H9 (cell line): ENCODE results near the gene SV2A. TPM values are rescaled to one million over a fixed set of nuclear protein-coding genes. Genes with fewer than 3 reads are reported as not detected.

Experiments
- DNase-seq: peaks from one replicate; pipeline ENCODE4 v3.0.0-alpha.2; 2017
- H2AFZ ChIP-seq: one replicate; pipeline ENCODE4 v1.6.1; 2013; ENCODE audit warnings: mild to moderate bottlenecking, low read length, control low read depth, moderate library complexity
- H2AK5ac ChIP-seq: 2 replicates; pipeline ENCODE4 v1.6.1; 2013; ENCODE audit warnings: low read length, control low read depth, mixed read lengths; ENCODE audit not compliant: insufficient read length
- H2BK120ac ChIP-seq: one replicate; pipeline ENCODE4 v1.6.1; 2013; ENCODE audit warnings: low read depth, mild to moderate bottlenecking, low read length, control low read depth, inconsistent platforms; ENCODE audit not compliant: poor library complexity, severe bottlenecking
- H2BK12ac ChIP-seq: 2 replicates; pipeline ENCODE4 v1.6.1; 2013; ENCODE audit warnings: low read length, control low read depth, mixed read lengths, low read depth; ENCODE audit not compliant: insufficient read length
- H2BK15ac ChIP-seq: 2 replicates; pipeline ENCODE4 v1.6.1; 2013; ENCODE audit warnings: low read depth, low read length, control low read depth
- H2BK20ac ChIP-seq: one replicate; pipeline ENCODE4 v1.6.1; 2013; ENCODE audit warnings: low read depth, mild to moderate bottlenecking, low read length, control low read depth, inconsistent platforms; ENCODE audit not compliant: poor library complexity, severe bottlenecking
- H2BK5ac ChIP-seq: 2 replicates; pipeline ENCODE4 v1.6.1; 2013; ENCODE audit warnings: low read length, control low read depth, mixed read lengths; ENCODE audit not compliant: insufficient read length
- H3K14ac ChIP-seq: 2 replicates; pipeline ENCODE4 v1.6.1; 2013; ENCODE audit warnings: low read length, control low read depth; ENCODE audit not compliant: insufficient read depth
- H3K18ac ChIP-seq: 2 replicates; pipeline ENCODE4 v1.6.1; 2013; ENCODE audit warnings: low read depth, mild to moderate bottlenecking, mixed read lengths, low read length, control low read depth; ENCODE audit not compliant: insufficient read length
- H3K23ac ChIP-seq: 2 replicates; pipeline ENCODE4 v1.6.1; 2013; ENCODE audit warnings: low read length, control low read depth, mixed read lengths, low read depth; ENCODE audit not compliant: insufficient read length
- H3K23me2 ChIP-seq: 2 replicates; pipeline ENCODE4 v1.6.1; 2013; ENCODE audit warnings: low read depth, mild to moderate bottlenecking, mixed read lengths, low read length, control low read depth; ENCODE audit not compliant: insufficient read length, poor library complexity, severe bottlenecking
- H3K27ac ChIP-seq: 2 replicates; pipeline ENCODE4 v1.5.1; 2013; ENCODE audit warnings: low read length, control low read depth, mixed read lengths, low read depth; ENCODE audit not compliant: insufficient read length
- H3K27me3 ChIP-seq: 2 replicates; pipeline ENCODE4 v1.6.1; 2013; ENCODE audit warnings: low read length, control low read depth, inconsistent platforms; ENCODE audit not compliant: insufficient read depth
- H3K4ac ChIP-seq: 2 replicates; pipeline ENCODE4 v1.6.1; 2013; ENCODE audit warnings: low read depth, mild to moderate bottlenecking, control low read depth, inconsistent platforms, low read length, moderate library complexity
- H3K4me1 ChIP-seq: 2 replicates; pipeline ENCODE4 v1.6.1; 2013; ENCODE audit warnings: low read length, control low read depth, inconsistent platforms; ENCODE audit not compliant: insufficient read depth
- H3K4me2 ChIP-seq: 2 replicates; pipeline ENCODE4 v1.6.1; 2013; ENCODE audit warnings: low read length, control low read depth, mixed read lengths; ENCODE audit not compliant: insufficient read length, insufficient read depth
- H3K56ac ChIP-seq: 2 replicates; pipeline ENCODE4 v1.6.1; 2013; ENCODE audit warnings: low read depth, mild to moderate bottlenecking, mixed read lengths, low read length, control low read depth; ENCODE audit not compliant: insufficient read length
- H3K79me1 ChIP-seq: 2 replicates; pipeline ENCODE4 v1.6.1; 2013; ENCODE audit warnings: low read depth, mild to moderate bottlenecking, moderate library complexity, low read length, control low read depth, inconsistent platforms; ENCODE audit not compliant: insufficient read depth, poor library complexity, severe bottlenecking
- H3K79me2 ChIP-seq: 2 replicates; pipeline ENCODE4 v1.6.1; 2013; ENCODE audit warnings: low read length, control low read depth, inconsistent platforms; ENCODE audit not compliant: insufficient read depth
- H3K9ac ChIP-seq: 2 replicates; pipeline ENCODE4 v1.6.1; 2013; ENCODE audit warnings: low read length, control low read depth, mixed read lengths; ENCODE audit not compliant: insufficient read length; ENCODE audit errors: extremely low read depth
- H3K9me3 ChIP-seq: one replicate; pipeline ENCODE4 v1.6.1; 2013; ENCODE audit warnings: low read depth, low read length, inconsistent platforms; ENCODE audit not compliant: control insufficient read depth
- H3T11ph ChIP-seq: one replicate; pipeline ENCODE4 v1.6.1; 2013; ENCODE audit warnings: mild to moderate bottlenecking, low read length, control low read depth, inconsistent platforms
- H4K20me1 ChIP-seq: one replicate; pipeline ENCODE4 v1.6.1; 2013; ENCODE audit not compliant: control insufficient read depth, insufficient read length, insufficient read depth
- H4K5ac ChIP-seq: 2 replicates; pipeline ENCODE4 v1.6.1; 2013; ENCODE audit warnings: low read depth, mild to moderate bottlenecking, mixed read lengths, low read length, control low read depth; ENCODE audit not compliant: insufficient read length
- H4K8ac ChIP-seq: replicated peaks from 2 replicates; pipeline ENCODE4 v1.6.1; 2013; ENCODE audit warnings: low read length, control low read depth, mixed read lengths, low read depth; ENCODE audit not compliant: insufficient read length
- H4K91ac ChIP-seq: 2 replicates; pipeline ENCODE4 v1.6.1; 2013; ENCODE audit warnings: low read depth, mild to moderate bottlenecking, moderate library complexity, mixed read lengths, low read length, control low read depth; ENCODE audit not compliant: insufficient read length
- H3K27ac Mint-ChIP-seq, 3 experiments: 2 replicates in 2 of 3; 3 replicates in 1 of 3; pipeline ENCODE4 v1.8.0; 2020 to 2021; ENCODE audit warnings: mixed read lengths in 3 of 3, mild to moderate bottlenecking in 1 of 3, moderate library complexity in 1 of 3
- H3K27me3 Mint-ChIP-seq: 2 replicates; pipeline ENCODE4 v1.8.0; 2021; ENCODE audit warnings: low read depth, mild to moderate bottlenecking, moderate library complexity, mixed read lengths
- H3K36me3 Mint-ChIP-seq, 3 experiments: 2 replicates in 2 of 3; 3 replicates in 1 of 3; pipeline ENCODE4 v1.8.0; 2020 to 2021; ENCODE audit warnings: low read depth in 3 of 3, mixed read lengths in 3 of 3; ENCODE audit not compliant: insufficient read depth in 1 of 3
- H3K4me1 Mint-ChIP-seq, 2 experiments: 2 replicates each; pipeline ENCODE4 v1.8.0; 2020; ENCODE audit warnings: mixed read lengths in 2 of 2
- H3K4me3 Mint-ChIP-seq, 2 experiments: 2 replicates in 1 of 2; 3 replicates in 1 of 2; pipeline ENCODE4 v1.8.0; 2020 to 2021; ENCODE audit warnings: mild to moderate bottlenecking in 2 of 2, mixed read lengths in 2 of 2, moderate library complexity in 1 of 2
- H3K9me3 Mint-ChIP-seq, 2 experiments: 2 replicates in 1 of 2; 3 replicates in 1 of 2; pipeline ENCODE4 v1.8.0; 2020; ENCODE audit warnings: mild to moderate bottlenecking in 2 of 2, mixed read lengths in 2 of 2, moderate library complexity in 1 of 2
- WGBS: extraction: QIAGEN DNeasy Blood & Tissue Kit; methylation state at CpG from one replicate; pipeline ENCODE4 v1.1.7; 2013; ENCODE audit warnings: missing lambda C conversion rate, low lambda C conversion rate, mixed read lengths; ENCODE audit not compliant: insufficient read length; ENCODE audit errors: extremely low coverage; 5-methylcytosine and 5-hydroxymethylcytosine counted together
- total RNA-seq: library from RNA; stranded (reverse); gene quantifications from 2 replicates; pipeline ENCODE4 v1.2.1, GENCODE V29; 2021
- TF ChIP-seq, protein P1 (sequence below): fragments of 200-600 bp; sonication (generic); conservative IDR thresholded peaks from 3 replicates; pipeline ENCODE4 v1.8.0; 2021; ENCODE audit warnings: antibody characterized with exemption, mild to moderate bottlenecking

SV2A gene
- total RNA-seq, 1 experiment from 2014 or later: 42.4 TPM

DNA sequence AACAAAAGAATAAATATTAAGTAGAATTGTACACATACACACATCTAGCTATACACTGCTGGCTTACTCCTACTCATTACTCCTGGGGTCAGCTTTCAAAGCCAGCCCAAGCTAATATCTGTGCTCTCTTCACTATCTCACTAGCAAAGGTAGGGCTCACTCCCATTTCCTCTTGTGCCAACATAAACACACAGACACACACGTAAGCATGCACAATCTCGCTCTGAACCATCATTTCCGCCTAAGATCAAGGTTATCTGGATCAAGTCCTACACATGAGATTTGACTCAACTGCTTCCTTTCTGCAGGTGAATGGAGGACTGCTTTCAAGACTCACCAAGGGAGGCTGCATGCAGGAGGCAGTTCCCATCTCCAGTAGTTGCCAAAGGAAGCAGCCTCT is 47.8 kb upstream of the SV2A start:
- TF ChIP-seq, protein P1, sequence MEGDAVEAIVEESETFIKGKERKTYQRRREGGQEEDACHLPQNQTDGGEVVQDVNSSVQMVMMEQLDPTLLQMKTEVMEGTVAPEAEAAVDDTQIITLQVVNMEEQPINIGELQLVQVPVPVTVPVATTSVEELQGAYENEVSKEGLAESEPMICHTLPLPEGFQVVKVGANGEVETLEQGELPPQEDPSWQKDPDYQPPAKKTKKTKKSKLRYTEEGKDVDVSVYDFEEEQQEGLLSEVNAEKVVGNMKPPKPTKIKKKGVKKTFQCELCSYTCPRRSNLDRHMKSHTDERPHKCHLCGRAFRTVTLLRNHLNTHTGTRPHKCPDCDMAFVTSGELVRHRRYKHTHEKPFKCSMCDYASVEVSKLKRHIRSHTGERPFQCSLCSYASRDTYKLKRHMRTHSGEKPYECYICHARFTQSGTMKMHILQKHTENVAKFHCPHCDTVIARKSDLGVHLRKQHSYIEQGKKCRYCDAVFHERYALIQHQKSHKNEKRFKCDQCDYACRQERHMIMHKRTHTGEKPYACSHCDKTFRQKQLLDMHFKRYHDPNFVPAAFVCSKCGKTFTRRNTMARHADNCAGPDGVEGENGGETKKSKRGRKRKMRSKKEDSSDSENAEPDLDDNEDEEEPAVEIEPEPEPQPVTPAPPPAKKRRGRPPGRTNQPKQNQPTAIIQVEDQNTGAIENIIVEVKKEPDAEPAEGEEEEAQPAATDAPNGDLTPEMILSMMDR: no peak
- Histone ChIP-seq H3K79me2 (no peaks in the 10 kb centered on the region), H2AFZ (no peak overlapping the region), H3K18ac (no peak overlapping the region), H3K23ac (no peak overlapping the region), H3K56ac (no peak overlapping the region), H2BK5ac (no peak overlapping the region), H3K79me1 (no peaks in the 10 kb centered on the region), H3K9me3 (no peaks in the 10 kb centered on the region), H3K27ac (no peak overlapping the region), H4K5ac (no peak overlapping the region), H2BK20ac (no peak overlapping the region), H2BK12ac (no peak overlapping the region), H4K20me1 (no peaks in the 10 kb centered on the region), H4K8ac (no peak overlapping the region), H3K14ac (no peak overlapping the region), H2AK5ac (no peak overlapping the region), H3K27me3 (no peaks in the 10 kb centered on the region), H3K9ac (no peak overlapping the region), H2BK120ac (no peak overlapping the region), H3K4ac (no peak overlapping the region), H3K23me2 (no peaks in the 10 kb centered on the region), H3K4me1 (no peaks in the 10 kb centered on the region), H4K91ac (no peak overlapping the region), H2BK15ac (no peak overlapping the region), H3K4me2 (no peak overlapping the region), H3T11ph (no peak overlapping the region)
- Mint-ChIP-seq H3K27me3 (no peaks in the 10 kb centered on the region), H3K36me3 (peaks cover 24 to 51% (median 50%) of the 10 kb centered on the region in 3 experiments; a peak in 6 of 7 replicates), H3K4me3 (no peak overlapping the region), H3K4me1 (no peaks in the 10 kb centered on the region), H3K27ac (no peak overlapping the region), H3K9me3 (peaks cover 0 to 3% of the 10 kb centered on the region in 2 experiments; a peak in 1 of 5 replicates)
- DNase-seq: no peak
- no CpG with 5 or more reads among the region's 3 CpGs for WGBS
